Liver (tissue), 2 donors: ENCODE results near the gene NR4A1.

ENCODE experiments used
- CTCF ChIP-seq: fragments of 150-350 bp; IDR thresholded peaks from 2 replicates; pipeline ENCODE4 v1.5.1; 2017; ENCODE audit warnings: improper control_type of control experiment, low read depth, low read length; ENCODE audit not compliant: missing input control
- MAX ChIP-seq: IDR thresholded peaks from 2 replicates; pipeline ENCODE4 v1.6.1; 2016; ENCODE audit warnings: antibody characterized with exemption
- donor health status: healthy.

GRCh38 chr12:52059582-52060497 lies 8.6 kb downstream of the NR4A1 start:
- no peak for TF ChIP-seq CTCF
- no peak for TF ChIP-seq MAX
